ENCODE results near the gene PSG3. TPM values are rescaled to one million over a fixed set of nuclear protein-coding genes. Genes with fewer than 3 reads are reported as not detected.

Gene PSG3
- not detected in 2 replicates for total RNA-seq

DNA sequence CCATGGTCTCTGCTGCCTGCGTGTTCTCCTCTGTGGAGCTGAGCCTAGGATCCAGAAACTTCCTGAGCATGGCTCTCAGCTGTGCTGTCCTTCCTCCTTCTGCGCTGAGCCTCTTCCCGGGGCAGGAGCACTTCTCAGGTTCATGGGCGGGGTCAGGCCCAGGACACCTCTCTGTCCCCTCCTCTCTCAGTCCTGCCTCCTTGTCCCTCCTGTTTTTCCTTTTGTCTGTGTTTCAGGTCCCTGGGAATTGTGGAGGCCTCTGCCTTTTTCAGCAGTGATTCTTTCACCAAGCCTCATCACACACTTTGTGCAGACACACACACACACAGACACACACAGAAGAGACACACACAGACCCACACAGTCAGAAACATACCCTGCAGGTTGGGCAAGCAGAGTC, at the start of gene PSG3:
TSS of gene PSG3 (minus strand) at position 101 of the 400 bp plus-strand sequence. CDS start at position 4, 97 bp downstream.

Other genes with a start within 250 kb of the PSG3 start
- not detected in 2 replicates for gene CEACAM1, start 212.0 kb downstream of the PSG3 start, total RNA-seq
- gene CEACAM8, start 145.6 kb downstream of the PSG3 start, total RNA-seq, result not detected in 2 replicates
- gene PSG8, start 25.2 kb upstream of the PSG3 start, total RNA-seq, result not detected in 2 replicates
- gene PSG1, start 139.2 kb upstream of the PSG3 start, total RNA-seq, result not detected in 2 replicates
- gene PSG6, start 177.4 kb upstream of the PSG3 start, total RNA-seq, result not detected in 2 replicates
- gene PSG7, start 196.7 kb upstream of the PSG3 start, total RNA-seq, result not detected in 2 replicates

Measured in smooth muscle cell of the umbilical artery (primary cell).